IPS DF 4.7 (cell line): Measurements from ENCODE around the gene KLHL12.
"Not testable (repeated sequence)": the region's sequence is repeated elsewhere in the genome, so short reads cannot be mapped to it uniquely, and the experiment has no call there.

Source experiments
- DNase-seq: peaks from one replicate; pipeline ENCODE4 v3.0.0-alpha.2; 2013; ENCODE audit warnings: low spot score; ENCODE audit errors: extremely low read depth

Gene KLHL12

GRCh38 chr1:202951437-202951836, 24.4 kb upstream of the KLHL12 start:
- no peak for DNase-seq

- no peak for DNase-seq
Measured at GRCh38 chr1:202945483-202945882, 18.4 kb upstream of the KLHL12 start.

- no peak for DNase-seq
Measured at GRCh38 chr1:202944438-202944921, 17.4 kb upstream of the KLHL12 start.

GRCh38 chr1:202942426-202942825, 15.4 kb upstream of the KLHL12 start:
- DNase-seq: no peak

GRCh38 chr1:202941372-202941771, 14.3 kb upstream of the KLHL12 start:
- no peak for DNase-seq

- DNase-seq: no peak
Measured at GRCh38 chr1:202940561-202940960, 13.5 kb upstream of the KLHL12 start.

- DNase-seq: no peak
Measured at GRCh38 chr1:202938287-202938925, 11.4 kb upstream of the KLHL12 start.

GRCh38 chr1:202936409-202936808, 9.4 kb upstream of the KLHL12 start:
- not testable (repeated sequence) for DNase-seq

- no peak for DNase-seq
Measured at GRCh38 chr1:202935844-202936243, 8.8 kb upstream of the KLHL12 start.

- no peak for DNase-seq
Measured at GRCh38 chr1:202934755-202935154, 7.7 kb upstream of the KLHL12 start.

- no peak for DNase-seq
Measured at GRCh38 chr1:202932476-202932875, 5.4 kb upstream of the KLHL12 start.

GRCh38 chr1:202923533-202923932, 3.5 kb downstream of the KLHL12 start:
- DNase-seq: no peak

- no peak for DNase-seq
Measured at GRCh38 chr1:202919615-202920014, 7.4 kb downstream of the KLHL12 start.

GRCh38 chr1:202915146-202915545, 11.9 kb downstream of the KLHL12 start:
- DNase-seq: no peak

GRCh38 chr1:202912476-202912875, 14.6 kb downstream of the KLHL12 start:
- DNase-seq: not testable (repeated sequence)

- DNase-seq: no peak
Measured at GRCh38 chr1:202909494-202909893, 17.5 kb downstream of the KLHL12 start.

- no peak for DNase-seq
Measured at GRCh38 chr1:202908998-202909397, 18.0 kb downstream of the KLHL12 start.

- no peak for DNase-seq
Measured at GRCh38 chr1:202905331-202905730, 21.7 kb downstream of the KLHL12 start.

GRCh38 chr1:202903808-202904207, 23.2 kb downstream of the KLHL12 start:
- not testable (repeated sequence) for DNase-seq

- DNase-seq: no peak
Measured at GRCh38 chr1:202901555-202901954, 25.5 kb downstream of the KLHL12 start.

- no peak for DNase-seq
Measured at GRCh38 chr1:202892501-202892900, 34.5 kb downstream of the KLHL12 start.

- DNase-seq: no peak
Measured at GRCh38 chr1:202890392-202890791, 36.6 kb downstream of the KLHL12 start.

GRCh38 chr1:202888531-202889360, 38.3 kb downstream of the KLHL12 start, which contains the start of gene RABIF:
RABIF (minus strand) TSS chr1:202889149; CDS start chr1:202889098, 51 bp downstream.
- no peak for DNase-seq
